ENCODE measurements around the gene LYPD6B.

GRCh38 chr2:149047118-149047517 lies 8.6 kb downstream of the LYPD6B start:
- TF ChIP-seq POLR2AphosphoS5 (IDR thresholded peaks at IDR 0.05) (no peak), CTCF (IDR thresholded peaks at IDR 0.05) (no peak), POLR2A (IDR thresholded peaks at IDR 0.05) (no peak), EP300 (IDR thresholded peaks at IDR 0.05) (no peak)

Data from gastroesophageal sphincter (tissue), 3 donors.